HEK293 (cell line): Measurements from ENCODE around the gene MAPKAPK3.
A peak's percentile ranks its signal among the peaks of the same experiment; 100 is the strongest.
"Not testable (repeated sequence)": the region's sequence is repeated elsewhere in the genome, so short reads cannot be mapped to it uniquely, and the experiment has no call there.

ENCODE experiments used
- CTCF ChIA-PET: fragments of 350-600 bp; formaldehyde crosslinking; extraction: SDS; loops from one replicate; lab custom pipeline; 2021; ENCODE audit warnings: antibody characterized with exemption; lab: Yijun Ruan, JAX
- POLR2A ChIA-PET: fragments of 300-600 bp; formaldehyde crosslinking; extraction: SDS; loops from one replicate; lab custom pipeline; 2020; ENCODE audit warnings: antibody characterized with exemption, inconsistent platforms; lab: Yijun Ruan, JAX
- H3K27ac ChIP-seq: fragments of 200-500 bp; sonication (Bioruptor generic); 2 replicates; pipeline ENCODE4 v1.5.1; 2014; ENCODE audit warnings: low read depth, low read length, control low read depth, inconsistent platforms; ENCODE audit errors: extremely low read depth
- H3K36me3 ChIP-seq, 2 experiments: fragments of 200-500 bp in 1 of 2; sonication (Bioruptor generic) in 1 of 2; 1 replicate in 1 of 2; 2 replicates in 1 of 2; pipeline ENCODE4 v1.5.1; 2014 to 2017; ENCODE audit warnings: inconsistent platforms in 2 of 2, low read length in 2 of 2; ENCODE audit not compliant: control insufficient read depth in 2 of 2, insufficient read depth in 1 of 2
- H3K4me1 ChIP-seq: fragments of 200-500 bp; sonication (Bioruptor generic); 2 replicates; pipeline ENCODE4 v1.5.1; 2014; ENCODE audit warnings: mild to moderate bottlenecking, low read length, inconsistent platforms; ENCODE audit not compliant: control insufficient read depth, insufficient read depth
- H3K4me3 ChIP-seq: 2 replicates; pipeline ENCODE4 v1.5.1; 2011; ENCODE audit warnings: low read depth, mild to moderate bottlenecking, control low read depth, low read length, moderate library complexity
- H3K9me3 ChIP-seq: fragments of 200-500 bp; sonication (Bioruptor generic); 2 replicates; pipeline ENCODE4 v1.5.1; 2014; ENCODE audit warnings: low read depth, low read length, inconsistent platforms; ENCODE audit not compliant: control insufficient read depth, insufficient read depth
- BCL11B ChIP-seq: fragments of 450-650 bp; formaldehyde crosslinking; IDR thresholded peaks from 2 replicates; pipeline ENCODE4 v1.5.1; 2016; ENCODE audit warnings: low read depth, missing biosample characterization, missing genetic modification characterization
- EGR2 ChIP-seq: fragments of 450-650 bp; formaldehyde crosslinking; IDR thresholded peaks from 2 replicates; pipeline ENCODE4 v1.5.1; 2016; ENCODE audit warnings: low read depth, missing biosample characterization, missing genetic modification characterization
- GLIS2 ChIP-seq: fragments of 450-650 bp; formaldehyde crosslinking; IDR thresholded peaks from 2 replicates; pipeline ENCODE4 v1.5.1; 2016; ENCODE audit warnings: missing biosample characterization, missing genetic modification characterization
- IKZF3 ChIP-seq: fragments of 450-650 bp; IDR thresholded peaks from 2 replicates; pipeline ENCODE4 v1.5.0; 2018; ENCODE audit warnings: missing biosample characterization, mild to moderate bottlenecking, missing genetic modification characterization, moderate library complexity
- YY2 ChIP-seq: fragments of 450-650 bp; formaldehyde crosslinking; IDR thresholded peaks from 2 replicates; pipeline ENCODE4 v1.5.1; 2016; ENCODE audit warnings: missing biosample characterization, missing genetic modification characterization
- ZEB2 ChIP-seq: fragments of 450-650 bp; formaldehyde crosslinking; IDR thresholded peaks from 2 replicates; pipeline ENCODE4 v1.5.1; 2016; ENCODE audit warnings: missing biosample characterization, missing genetic modification characterization
- ZFHX2 ChIP-seq: fragments of 450-650 bp; formaldehyde crosslinking; conservative IDR thresholded peaks from 2 replicates; pipeline ENCODE4 v1.5.1; 2016; ENCODE audit warnings: missing biosample characterization, missing genetic modification characterization
- ZFP3 ChIP-seq: fragments of 450-650 bp; formaldehyde crosslinking; IDR thresholded peaks from 2 replicates; pipeline ENCODE4 v1.5.1; 2016; ENCODE audit warnings: low read depth, missing biosample characterization, missing genetic modification characterization
- ZNF132 ChIP-seq: fragments of 450-650 bp; formaldehyde crosslinking; IDR thresholded peaks from 2 replicates; pipeline ENCODE4 v1.5.1; 2017; ENCODE audit warnings: missing biosample characterization, missing genetic modification characterization, borderline replicate concordance
- ZNF169 ChIP-seq: fragments of 450-650 bp; formaldehyde crosslinking; IDR thresholded peaks from 2 replicates; pipeline ENCODE4 v1.5.1; 2016; ENCODE audit warnings: missing biosample characterization, missing genetic modification characterization
- ZNF223 ChIP-seq: fragments of 450-650 bp; formaldehyde crosslinking; IDR thresholded peaks from 2 replicates; pipeline ENCODE4 v1.5.1; 2016; ENCODE audit warnings: missing biosample characterization, missing genetic modification characterization
- ZNF404 ChIP-seq: fragments of 450-650 bp; formaldehyde crosslinking; IDR thresholded peaks from 2 replicates; pipeline ENCODE4 v1.5.1; 2017; ENCODE audit warnings: missing biosample characterization, missing genetic modification characterization
- ZNF501 ChIP-seq: fragments of 450-650 bp; formaldehyde crosslinking; IDR thresholded peaks from 2 replicates; pipeline ENCODE4 v1.5.1; 2016; ENCODE audit warnings: missing biosample characterization, missing genetic modification characterization
- ZNF558 ChIP-seq: fragments of 450-650 bp; formaldehyde crosslinking; IDR thresholded peaks from 2 replicates; pipeline ENCODE4 v1.5.1; 2016; ENCODE audit warnings: missing biosample characterization, missing genetic modification characterization
- ZNF623 ChIP-seq: fragments of 450-650 bp; formaldehyde crosslinking; IDR thresholded peaks from 2 replicates; pipeline ENCODE4 v1.5.1; 2016; ENCODE audit warnings: missing biosample characterization, missing genetic modification characterization
- ZNF76 ChIP-seq: fragments of 450-650 bp; formaldehyde crosslinking; IDR thresholded peaks from 2 replicates; pipeline ENCODE4; 2016; ENCODE audit warnings: low read depth, missing biosample characterization, missing genetic modification characterization, borderline replicate concordance
- ZNF843 ChIP-seq: fragments of 450-650 bp; formaldehyde crosslinking; IDR thresholded peaks from 2 replicates; pipeline ENCODE4 v1.5.1; 2016; ENCODE audit warnings: missing biosample characterization, missing genetic modification characterization
- TF ChIP-seq, protein P1 (sequence below): fragments of 450-650 bp; formaldehyde crosslinking; IDR thresholded peaks from 2 replicates; pipeline ENCODE4 v1.5.1; 2016; ENCODE audit warnings: missing biosample characterization, missing genetic modification characterization
- TF ChIP-seq, protein P2 (sequence below): fragments of 450-650 bp; formaldehyde crosslinking; IDR thresholded peaks from 2 replicates; pipeline ENCODE4 v1.5.1; 2016; ENCODE audit warnings: missing biosample characterization, missing genetic modification characterization, borderline replicate concordance
- TF ChIP-seq, protein P3 (sequence below): fragments of 450-650 bp; formaldehyde crosslinking; IDR thresholded peaks from 2 replicates; pipeline ENCODE4 v1.5.1; 2016; ENCODE audit warnings: missing biosample characterization, missing genetic modification characterization
- TF ChIP-seq, protein P4 (sequence below): fragments of 450-650 bp; formaldehyde crosslinking; IDR thresholded peaks from 2 replicates; pipeline ENCODE4 v1.5.1; 2016; ENCODE audit warnings: missing biosample characterization, missing genetic modification characterization, borderline replicate concordance

Gene MAPKAPK3

DNA sequence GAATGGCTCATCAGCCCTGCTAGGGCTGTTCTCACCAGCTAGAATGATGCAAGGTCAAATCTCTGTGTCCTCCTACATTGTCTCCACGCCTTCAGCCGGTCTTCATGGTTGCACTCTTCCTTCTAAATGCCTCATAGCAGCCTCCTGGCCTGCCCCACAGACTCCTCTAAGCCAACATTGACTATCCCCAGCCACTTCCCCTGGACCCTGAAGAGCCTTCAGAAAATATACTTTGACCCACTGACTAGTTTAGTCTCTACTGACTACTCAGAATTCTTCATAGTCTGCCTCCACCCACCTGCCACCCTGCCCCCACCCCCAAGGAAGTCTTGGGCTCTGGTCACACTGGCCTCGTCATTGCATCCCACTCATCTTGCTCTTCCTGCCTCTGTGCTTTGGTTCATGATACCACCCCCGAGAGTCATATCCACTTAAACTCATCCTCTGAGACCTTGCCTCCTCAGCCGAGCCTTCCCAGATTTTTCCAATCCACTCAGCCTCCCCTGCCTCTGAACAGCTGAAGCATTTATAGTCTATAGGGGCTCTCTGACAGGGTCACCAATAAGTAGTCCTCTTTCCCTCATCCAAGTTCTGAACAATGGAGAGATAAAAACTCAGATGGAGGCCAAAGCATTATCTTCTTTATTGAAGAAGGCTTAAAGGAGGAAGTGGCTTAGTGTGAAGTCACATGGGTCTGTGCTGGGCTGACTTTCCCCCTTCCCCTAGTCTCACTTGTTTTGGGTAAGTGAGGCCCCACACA lies 48.3 kb downstream of the MAPKAPK3 start:
- H3K9me3 ChIP-seq, result no peaks in the 10 kb centered on the region
- no peak for TF ChIP-seq ZNF76 (tag by site-specific recombination)
- peak; percentile 85 for TF ChIP-seq EGR2 (tag by site-specific recombination)
- TF ChIP-seq IKZF3, result no peak
- TF ChIP-seq ZNF223 (tag by site-specific recombination), result no peak
- TF ChIP-seq, protein P1, sequence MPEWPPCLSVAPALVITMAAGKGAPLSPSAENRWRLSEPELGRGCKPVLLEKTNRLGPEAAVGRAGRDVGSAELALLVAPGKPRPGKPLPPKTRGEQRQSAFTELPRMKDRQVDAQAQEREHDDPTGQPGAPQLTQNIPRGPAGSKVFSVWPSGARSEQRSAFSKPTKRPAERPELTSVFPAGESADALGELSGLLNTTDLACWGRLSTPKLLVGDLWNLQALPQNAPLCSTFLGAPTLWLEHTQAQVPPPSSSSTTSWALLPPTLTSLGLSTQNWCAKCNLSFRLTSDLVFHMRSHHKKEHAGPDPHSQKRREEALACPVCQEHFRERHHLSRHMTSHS (tag by site-specific recombination), result no peak
- TF ChIP-seq ZNF404 (tag by site-specific recombination), result no peak
- TF ChIP-seq YY2 (tag by site-specific recombination), result no peak
- TF ChIP-seq, protein P2, sequence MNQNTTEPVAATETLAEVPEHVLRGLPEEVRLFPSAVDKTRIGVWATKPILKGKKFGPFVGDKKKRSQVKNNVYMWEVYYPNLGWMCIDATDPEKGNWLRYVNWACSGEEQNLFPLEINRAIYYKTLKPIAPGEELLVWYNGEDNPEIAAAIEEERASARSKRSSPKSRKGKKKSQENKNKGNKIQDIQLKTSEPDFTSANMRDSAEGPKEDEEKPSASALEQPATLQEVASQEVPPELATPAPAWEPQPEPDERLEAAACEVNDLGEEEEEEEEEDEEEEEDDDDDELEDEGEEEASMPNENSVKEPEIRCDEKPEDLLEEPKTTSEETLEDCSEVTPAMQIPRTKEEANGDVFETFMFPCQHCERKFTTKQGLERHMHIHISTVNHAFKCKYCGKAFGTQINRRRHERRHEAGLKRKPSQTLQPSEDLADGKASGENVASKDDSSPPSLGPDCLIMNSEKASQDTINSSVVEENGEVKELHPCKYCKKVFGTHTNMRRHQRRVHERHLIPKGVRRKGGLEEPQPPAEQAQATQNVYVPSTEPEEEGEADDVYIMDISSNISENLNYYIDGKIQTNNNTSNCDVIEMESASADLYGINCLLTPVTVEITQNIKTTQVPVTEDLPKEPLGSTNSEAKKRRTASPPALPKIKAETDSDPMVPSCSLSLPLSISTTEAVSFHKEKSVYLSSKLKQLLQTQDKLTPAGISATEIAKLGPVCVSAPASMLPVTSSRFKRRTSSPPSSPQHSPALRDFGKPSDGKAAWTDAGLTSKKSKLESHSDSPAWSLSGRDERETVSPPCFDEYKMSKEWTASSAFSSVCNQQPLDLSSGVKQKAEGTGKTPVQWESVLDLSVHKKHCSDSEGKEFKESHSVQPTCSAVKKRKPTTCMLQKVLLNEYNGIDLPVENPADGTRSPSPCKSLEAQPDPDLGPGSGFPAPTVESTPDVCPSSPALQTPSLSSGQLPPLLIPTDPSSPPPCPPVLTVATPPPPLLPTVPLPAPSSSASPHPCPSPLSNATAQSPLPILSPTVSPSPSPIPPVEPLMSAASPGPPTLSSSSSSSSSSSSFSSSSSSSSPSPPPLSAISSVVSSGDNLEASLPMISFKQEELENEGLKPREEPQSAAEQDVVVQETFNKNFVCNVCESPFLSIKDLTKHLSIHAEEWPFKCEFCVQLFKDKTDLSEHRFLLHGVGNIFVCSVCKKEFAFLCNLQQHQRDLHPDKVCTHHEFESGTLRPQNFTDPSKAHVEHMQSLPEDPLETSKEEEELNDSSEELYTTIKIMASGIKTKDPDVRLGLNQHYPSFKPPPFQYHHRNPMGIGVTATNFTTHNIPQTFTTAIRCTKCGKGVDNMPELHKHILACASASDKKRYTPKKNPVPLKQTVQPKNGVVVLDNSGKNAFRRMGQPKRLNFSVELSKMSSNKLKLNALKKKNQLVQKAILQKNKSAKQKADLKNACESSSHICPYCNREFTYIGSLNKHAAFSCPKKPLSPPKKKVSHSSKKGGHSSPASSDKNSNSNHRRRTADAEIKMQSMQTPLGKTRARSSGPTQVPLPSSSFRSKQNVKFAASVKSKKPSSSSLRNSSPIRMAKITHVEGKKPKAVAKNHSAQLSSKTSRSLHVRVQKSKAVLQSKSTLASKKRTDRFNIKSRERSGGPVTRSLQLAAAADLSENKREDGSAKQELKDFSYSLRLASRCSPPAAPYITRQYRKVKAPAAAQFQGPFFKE (tag by site-specific recombination), result no peak
- TF ChIP-seq ZFHX2 (tag by site-specific recombination), result peak; percentile 64
- TF ChIP-seq, all 188 proteins: peak for 2
- ChIA-PET CTCF (no interaction called here), POLR2A (no interaction called here)
- Histone ChIP-seq H3K36me3 (no peaks in the 10 kb centered on the region), H3K4me3 (no peak overlapping the region), H3K4me1 (no peaks in the 10 kb centered on the region), H3K27ac (no peak overlapping the region)

DNA sequence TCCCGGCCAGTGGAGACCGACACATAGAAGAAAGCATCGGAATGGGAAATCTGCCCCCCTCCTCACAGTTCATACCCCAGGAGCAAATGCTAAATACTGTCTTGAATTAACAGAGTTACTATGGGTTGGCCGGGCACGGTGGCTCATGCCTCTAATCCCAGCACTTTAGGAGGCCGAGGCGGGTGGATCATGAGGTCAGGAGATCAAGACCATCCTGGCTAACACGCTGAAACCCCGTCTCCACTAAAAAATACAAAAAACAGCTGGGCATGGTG lies 48.8 kb downstream of the MAPKAPK3 start:
- POLR2A ChIA-PET, H3K27ac ChIP-seq, H3K4me3 ChIP-seq, H3K4me1 ChIP-seq, H3K36me3 ChIP-seq, H3K9me3 ChIP-seq: not testable (repeated sequence)
- CTCF ChIA-PET, result interaction anchor here (0.8 kb wide), 1 partner anchor 9 kb away, joined by 5 read pairs; the partner anchor contains the start of gene DOCK3

DNA sequence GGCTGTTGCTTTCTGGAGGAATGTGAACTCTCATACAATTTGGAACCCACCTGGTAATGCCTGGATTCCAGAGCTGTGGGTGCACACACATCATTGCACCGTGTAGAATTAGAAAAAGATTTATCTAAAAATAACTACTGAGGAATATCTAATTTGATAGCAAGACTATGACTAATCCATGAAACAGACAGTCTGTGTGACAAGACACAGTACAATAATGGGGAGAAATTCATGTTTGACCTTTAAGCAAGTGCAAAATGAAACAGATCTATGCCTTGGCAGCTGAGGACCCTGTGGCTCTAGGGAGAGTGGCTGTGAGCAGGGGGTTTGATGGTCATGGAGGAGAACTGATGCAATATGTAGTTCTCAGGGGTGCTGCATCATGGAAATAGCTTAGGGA lies 49.9 kb downstream of the MAPKAPK3 start:
- H3K9me3 ChIP-seq, result no peaks in the 10 kb centered on the region
- H3K36me3 ChIP-seq, result no peaks in the 10 kb centered on the region
- ChIA-PET POLR2A (no interaction called here), CTCF (interaction anchor here (0.9 to 1.3 kb wide), 2 partner anchors 14 to 51 kb away, joined by 5 read pairs; no protein-coding TSS in a partner anchor)
- peaks cover 5% of the 10 kb centered on the region for H3K4me1 ChIP-seq
- H3K27ac ChIP-seq, result no peak overlapping the region
- no peak overlapping the region for H3K4me3 ChIP-seq
- TF ChIP-seq ZNF132 (tag by site-specific recombination) (no peak), GLIS2 (tag by site-specific recombination) (no peak), ZNF558 (no peak), ZNF169 (tag by site-specific recombination) (no peak), BCL11B (no peak), ZNF843 (tag by site-specific recombination) (no peak), ZNF501 (tag by site-specific recombination) (no peak), ZEB2 (no peak), ZNF623 (tag by site-specific recombination) (no peak), ZFP3 (tag by site-specific recombination) (no peak), ZNF223 (tag by site-specific recombination) (no peak)
- TF ChIP-seq, protein P3, sequence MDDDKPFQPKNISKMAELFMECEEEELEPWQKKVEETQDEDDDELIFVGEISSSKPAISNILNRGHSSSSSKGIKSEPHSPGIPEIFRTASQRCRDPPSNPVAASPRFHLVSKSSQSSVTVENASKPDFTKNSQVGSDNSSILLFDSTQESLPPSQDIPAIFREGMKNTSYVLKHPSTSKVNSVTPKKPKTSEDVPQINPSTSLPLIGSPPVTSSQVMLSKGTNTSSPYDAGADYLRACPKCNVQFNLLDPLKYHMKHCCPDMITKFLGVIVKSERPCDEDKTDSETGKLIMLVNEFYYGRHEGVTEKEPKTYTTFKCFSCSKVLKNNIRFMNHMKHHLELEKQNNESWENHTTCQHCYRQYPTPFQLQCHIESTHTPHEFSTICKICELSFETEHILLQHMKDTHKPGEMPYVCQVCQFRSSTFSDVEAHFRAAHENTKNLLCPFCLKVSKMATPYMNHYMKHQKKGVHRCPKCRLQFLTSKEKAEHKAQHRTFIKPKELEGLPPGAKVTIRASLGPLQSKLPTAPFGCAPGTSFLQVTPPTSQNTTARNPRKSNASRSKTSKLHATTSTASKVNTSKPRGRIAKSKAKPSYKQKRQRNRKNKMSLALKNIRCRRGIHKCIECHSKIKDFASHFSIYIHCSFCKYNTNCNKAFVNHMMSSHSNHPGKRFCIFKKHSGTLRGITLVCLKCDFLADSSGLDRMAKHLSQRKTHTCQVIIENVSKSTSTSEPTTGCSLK, result no peak
- TF ChIP-seq, protein P4, sequence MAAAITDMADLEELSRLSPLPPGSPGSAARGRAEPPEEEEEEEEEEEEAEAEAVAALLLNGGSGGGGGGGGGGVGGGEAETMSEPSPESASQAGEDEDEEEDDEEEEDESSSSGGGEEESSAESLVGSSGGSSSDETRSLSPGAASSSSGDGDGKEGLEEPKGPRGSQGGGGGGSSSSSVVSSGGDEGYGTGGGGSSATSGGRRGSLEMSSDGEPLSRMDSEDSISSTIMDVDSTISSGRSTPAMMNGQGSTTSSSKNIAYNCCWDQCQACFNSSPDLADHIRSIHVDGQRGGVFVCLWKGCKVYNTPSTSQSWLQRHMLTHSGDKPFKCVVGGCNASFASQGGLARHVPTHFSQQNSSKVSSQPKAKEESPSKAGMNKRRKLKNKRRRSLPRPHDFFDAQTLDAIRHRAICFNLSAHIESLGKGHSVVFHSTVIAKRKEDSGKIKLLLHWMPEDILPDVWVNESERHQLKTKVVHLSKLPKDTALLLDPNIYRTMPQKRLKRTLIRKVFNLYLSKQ (tag by site-specific recombination), result no peak
